GM21367 (cell line): ENCODE results near the gene CPT1C.
A peak's percentile ranks its signal among the peaks of the same experiment; 100 is the strongest.

Source experiments
- ATAC-seq: cut with Tn5 transposase; IDR thresholded peaks from one replicate; pipeline ENCODE4 v1.9.1; 2021; ENCODE audit not compliant: unreplicated experiment

Gene CPT1C

GRCh38 chr19:49690656-49691242 lies at the start of gene CPT1C:
Gene CPT1C, plus strand, starts transcription at chr19:49691116. Its CDS starts 1,137 bp downstream, at chr19:49692253.
- ATAC-seq: no peak

GRCh38 chr19:49641688-49642491 lies 49.0 kb upstream of the CPT1C start, which contains the start of gene SCAF1:
Gene SCAF1, plus strand, starts transcription at chr19:49642209. Its CDS starts 2,818 bp downstream, at chr19:49645027.
- ATAC-seq: peak; percentile 42

- ATAC-seq: no peak
Measured at GRCh38 chr19:49642492-49643035, 48.4 kb upstream of the CPT1C start.

GRCh38 chr19:49643466-49643865 lies 47.5 kb upstream of the CPT1C start:
- ATAC-seq: no peak

GRCh38 chr19:49645592-49645991 lies 45.3 kb upstream of the CPT1C start:
- no peak for ATAC-seq

GRCh38 chr19:49645995-49646394 lies 44.9 kb upstream of the CPT1C start:
- ATAC-seq: no peak

GRCh38 chr19:49646586-49646985 lies 44.3 kb upstream of the CPT1C start:
- no peak for ATAC-seq

GRCh38 chr19:49651029-49651819 lies 39.7 kb upstream of the CPT1C start:
- ATAC-seq: no peak

- ATAC-seq: no peak
Measured at GRCh38 chr19:49651820-49652550, 38.9 kb upstream of the CPT1C start.

GRCh38 chr19:49652551-49653465 lies 38.1 kb upstream of the CPT1C start:
- no peak for ATAC-seq

GRCh38 chr19:49653466-49653806 lies 37.5 kb upstream of the CPT1C start:
- ATAC-seq: no peak

- ATAC-seq: no peak
Measured at GRCh38 chr19:49654581-49654980, 36.3 kb upstream of the CPT1C start.

- ATAC-seq: no peak
Measured at GRCh38 chr19:49655570-49656455, 35.1 kb upstream of the CPT1C start.

GRCh38 chr19:49656456-49657109 lies 34.3 kb upstream of the CPT1C start:
- no peak for ATAC-seq

GRCh38 chr19:49657493-49658138 lies 33.3 kb upstream of the CPT1C start:
- ATAC-seq: no peak

- no peak for ATAC-seq
Measured at GRCh38 chr19:49658139-49658517, 32.8 kb upstream of the CPT1C start.

- no peak for ATAC-seq
Measured at GRCh38 chr19:49658566-49659442, 32.1 kb upstream of the CPT1C start.
